ENCODE measurements around the gene OSBPL6.

OSBPL6 gene

DNA sequence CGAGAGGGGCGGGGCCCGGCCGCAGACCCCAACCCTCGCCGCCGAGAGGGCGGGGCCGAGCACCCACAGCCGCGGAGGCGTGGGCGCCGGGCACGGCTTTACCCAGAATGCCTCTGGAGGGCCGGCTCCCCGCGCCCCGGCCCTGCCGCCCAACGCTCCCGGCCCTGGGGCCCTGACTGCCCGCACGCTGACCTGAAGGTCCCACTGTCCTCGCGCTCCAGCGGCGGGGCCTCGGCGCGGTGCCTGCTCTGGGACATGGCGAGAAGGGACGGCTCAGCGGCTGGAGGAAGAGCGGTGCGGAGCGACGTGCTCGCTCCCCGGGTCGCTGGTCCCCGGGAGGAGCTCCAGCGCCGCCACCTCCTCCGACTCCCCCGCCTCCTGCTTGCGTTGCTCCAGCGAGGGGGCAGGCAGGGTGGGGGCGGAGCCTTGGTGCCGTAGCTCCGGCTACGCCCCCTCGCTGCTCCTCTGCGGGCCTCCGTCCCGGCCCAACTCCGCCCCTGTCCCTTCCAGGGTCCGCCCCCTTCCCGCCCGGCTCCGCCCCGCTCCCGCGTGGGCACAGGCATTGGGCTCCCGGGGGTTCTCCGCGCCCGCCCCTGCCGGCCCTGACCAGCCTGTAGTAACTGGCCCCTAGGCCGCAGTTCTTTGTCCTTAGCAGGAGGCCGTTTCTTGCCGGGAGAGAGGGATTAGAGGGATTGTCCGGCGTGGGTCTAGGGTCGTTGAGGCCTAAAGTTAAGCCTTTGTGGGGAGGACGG lies 256.6 kb downstream of the OSBPL6 start, which contains the start of the genes PJVK and PRKRA:
Gene PJVK (plus strand): TSS at position 605 of the 752 bp plus-strand sequence. CDS start 2,032 bp downstream, outside the sequence.
Gene PRKRA (minus strand): TSS at position 402 of the 752 bp plus-strand sequence. CDS start 145 bp downstream, at position 257.
- DNase-seq = peak; percentile 97

DNA sequence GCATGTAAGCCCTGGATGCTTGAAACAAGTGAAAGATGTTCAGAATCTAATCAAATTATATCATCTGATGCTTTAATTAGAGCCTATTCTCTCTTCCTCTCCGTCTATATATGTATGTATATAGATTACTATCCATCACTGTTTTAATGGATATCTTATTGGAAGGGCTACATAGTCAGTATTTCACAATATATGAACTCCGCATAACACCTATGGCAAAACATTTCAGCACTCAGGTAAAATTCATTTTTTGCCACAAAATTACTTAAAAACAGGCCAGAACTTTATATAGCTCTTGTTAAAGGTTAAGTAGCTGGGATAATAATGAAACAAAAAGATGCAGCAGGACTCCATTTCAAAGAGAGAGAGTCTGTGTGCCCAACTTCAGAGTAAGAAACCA lies 258.0 kb downstream of the OSBPL6 start:
- DNase-seq = no peak

All from inflammatory macrophage treated with lipopolysaccharide for 4 hours (primary cell).